Measurements from ENCODE around the gene RABGAP1L.
"Not testable (repeated sequence)": the region's sequence is repeated elsewhere in the genome, so short reads cannot be mapped to it uniquely, and the experiment has no call there.

Gene RABGAP1L

DNA sequence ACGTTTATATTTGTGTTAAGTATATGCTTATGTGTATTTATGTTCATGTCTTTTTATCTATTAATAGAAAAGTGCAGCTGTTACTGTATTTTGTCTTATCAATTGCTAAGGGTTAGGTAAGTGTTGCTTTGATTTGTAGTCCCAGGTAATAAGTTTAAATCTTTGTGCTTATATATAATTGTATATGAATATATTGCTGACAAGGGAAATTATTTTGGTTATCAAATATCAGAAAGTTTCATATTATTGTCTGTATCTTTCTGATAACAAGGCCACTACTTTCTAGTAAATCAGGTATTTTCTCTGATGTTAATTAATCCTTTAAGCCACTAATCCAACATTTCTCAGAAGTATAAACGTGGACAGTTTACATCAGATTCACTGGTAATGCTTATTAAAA, 309.7 kb downstream of the RABGAP1L start:
- DNase-seq: no peak

DNA sequence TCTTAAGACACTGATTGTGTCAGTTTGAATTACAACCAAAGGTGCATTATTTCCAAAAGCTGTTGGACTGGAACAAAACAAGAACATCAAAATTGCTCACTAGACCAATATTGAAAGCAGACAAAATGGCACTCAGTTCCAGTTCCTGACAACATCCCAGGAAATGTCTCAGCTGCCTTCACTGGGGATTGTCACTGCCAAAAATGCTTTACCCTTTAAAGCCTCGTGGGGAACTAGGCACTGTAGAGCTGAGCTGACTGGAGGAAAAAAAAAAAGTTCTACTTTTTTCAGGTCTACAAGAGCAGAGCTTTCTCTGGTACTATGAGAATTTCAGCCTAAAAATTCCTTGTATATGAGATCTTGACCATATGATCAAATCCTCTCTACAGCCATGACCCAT, 310.4 kb downstream of the RABGAP1L start:
- DNase-seq: no peak

DNA sequence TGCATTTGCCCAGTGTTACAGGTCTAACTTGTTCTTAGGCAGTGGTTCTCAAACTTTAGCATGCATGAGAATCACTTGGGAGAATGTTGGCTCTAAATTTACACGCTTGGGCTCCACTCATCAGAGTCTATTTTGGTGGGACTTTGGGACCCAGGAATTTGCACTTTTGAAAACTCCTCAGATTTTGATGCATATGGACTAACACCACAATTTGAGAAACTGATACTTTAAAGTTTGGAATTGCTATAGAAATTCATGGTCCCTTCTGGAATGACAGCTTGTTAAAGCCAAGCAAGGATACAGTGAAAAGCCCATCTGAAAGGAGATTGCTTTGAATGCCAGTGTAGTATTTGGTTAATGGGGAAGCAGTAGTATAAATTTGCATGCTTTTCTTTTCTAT, 320.0 kb downstream of the RABGAP1L start:
- no peak for DNase-seq

DNA sequence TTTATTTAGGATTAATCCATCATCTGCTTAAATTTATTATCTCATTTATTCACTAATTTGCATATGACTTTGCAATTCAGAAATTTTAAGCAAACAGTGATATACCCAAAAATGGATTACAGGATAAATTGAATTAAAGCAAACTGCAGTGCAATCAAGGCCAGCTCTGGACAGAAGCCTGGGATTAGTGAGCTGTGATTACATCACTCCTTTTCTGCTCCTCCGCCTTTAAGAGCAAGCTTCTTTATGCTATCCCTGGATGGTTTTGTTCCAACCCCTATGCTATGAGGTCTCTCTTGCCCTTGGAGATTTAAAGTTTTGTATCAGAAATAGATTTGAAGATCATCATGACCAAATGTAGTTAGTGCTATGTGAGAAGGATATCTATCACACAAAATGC, 321.0 kb downstream of the RABGAP1L start:
- DNase-seq: no peak

DNA sequence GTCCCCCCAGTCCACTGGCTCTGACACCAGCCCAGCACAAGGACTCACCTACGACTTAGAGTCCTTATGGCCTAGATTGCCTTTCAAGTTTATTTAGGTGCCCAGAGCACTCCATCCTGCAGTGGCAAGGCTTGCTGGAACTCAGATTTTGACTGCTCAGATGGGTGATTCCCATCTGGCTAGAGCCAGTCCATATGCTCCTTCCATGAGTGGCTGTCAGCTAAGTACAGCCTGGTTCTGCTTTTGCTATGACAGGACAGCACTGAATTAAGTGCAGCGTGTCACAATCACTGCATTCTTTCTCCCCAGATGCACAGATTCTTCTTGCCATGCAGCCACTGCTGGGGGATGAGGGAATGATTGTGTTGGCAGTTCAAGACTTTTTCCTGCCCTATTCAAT, 332.3 kb downstream of the RABGAP1L start:
- no peak for DNase-seq

DNA sequence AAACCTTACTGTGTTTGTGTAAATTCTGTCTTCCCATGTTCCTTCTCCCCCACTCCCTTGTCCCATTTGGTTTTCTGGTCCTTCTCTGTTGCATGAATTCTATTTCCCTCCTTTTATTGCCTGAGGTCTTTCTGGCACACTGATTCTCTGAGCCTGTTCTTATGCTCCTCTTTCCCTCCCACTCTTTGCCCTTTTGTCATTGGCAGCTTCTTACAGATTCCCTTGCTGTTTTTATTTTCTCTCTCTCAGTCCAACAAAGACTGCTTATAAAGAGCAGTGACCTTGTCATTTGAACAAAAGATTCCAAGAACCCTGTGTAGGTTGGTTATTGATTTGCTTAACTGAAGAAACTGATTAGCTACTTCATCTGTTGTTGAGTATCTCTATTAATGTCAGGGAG, 338.2 kb downstream of the RABGAP1L start:
- DNase-seq: no peak

DNA sequence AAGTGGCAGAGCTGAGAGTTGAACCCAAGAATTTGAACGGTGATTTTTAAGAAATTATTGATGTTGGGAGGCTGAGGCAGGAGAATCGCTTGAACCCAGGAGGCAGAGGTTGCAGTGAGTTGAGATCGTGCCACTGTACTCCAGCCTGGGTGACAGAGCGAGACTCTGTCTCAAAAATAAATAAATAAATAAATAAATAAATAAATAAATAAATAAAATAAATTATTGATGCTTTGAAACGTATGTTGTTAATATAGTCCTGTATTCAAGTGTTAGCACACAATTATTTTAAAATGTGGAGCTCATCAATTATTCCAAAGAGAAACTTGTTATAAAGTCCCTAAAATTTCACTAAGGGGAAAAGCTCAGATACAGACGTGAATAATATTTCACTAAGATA, 357.4 kb downstream of the RABGAP1L start:
- DNase-seq: not testable (repeated sequence)

DNA sequence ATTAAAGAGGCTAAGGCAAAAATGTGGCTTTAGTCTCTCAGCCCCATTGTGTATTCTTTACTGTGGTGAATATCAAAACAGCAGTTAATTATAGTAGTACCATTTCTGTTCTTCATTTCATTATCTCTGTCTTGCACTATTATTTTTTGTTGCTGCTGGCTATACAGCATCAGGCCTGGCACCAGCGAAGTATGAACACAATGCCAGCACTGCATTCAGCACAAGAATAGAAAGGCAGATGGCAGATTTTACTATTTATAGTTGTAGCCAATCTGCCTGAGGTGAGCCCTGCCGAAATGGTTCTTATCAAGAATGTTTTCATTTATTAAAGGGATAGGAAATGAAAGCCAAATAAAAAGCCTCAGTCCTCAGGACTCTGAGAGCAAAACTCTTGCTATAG, 360.5 kb downstream of the RABGAP1L start:
- no peak for DNase-seq

DNA sequence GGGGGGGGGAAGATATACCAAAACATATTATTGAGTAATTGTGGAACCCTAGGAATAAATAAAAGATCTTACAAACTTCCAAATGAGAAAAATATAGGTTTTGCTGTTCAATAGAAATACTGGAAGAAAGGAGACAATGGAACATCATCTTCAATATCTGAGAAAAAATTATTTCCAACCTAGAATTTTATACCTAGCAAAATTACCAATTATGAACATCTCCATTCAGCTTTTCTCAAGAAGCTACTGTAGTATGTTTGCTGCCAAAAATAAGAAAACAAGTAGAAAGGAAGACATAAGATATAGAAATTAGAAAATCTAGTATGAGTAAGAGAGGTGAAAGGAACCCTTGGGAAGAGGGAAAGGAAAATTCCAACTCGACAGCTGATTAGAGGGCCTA, 372.4 kb downstream of the RABGAP1L start:
- no peak for DNase-seq

DNA sequence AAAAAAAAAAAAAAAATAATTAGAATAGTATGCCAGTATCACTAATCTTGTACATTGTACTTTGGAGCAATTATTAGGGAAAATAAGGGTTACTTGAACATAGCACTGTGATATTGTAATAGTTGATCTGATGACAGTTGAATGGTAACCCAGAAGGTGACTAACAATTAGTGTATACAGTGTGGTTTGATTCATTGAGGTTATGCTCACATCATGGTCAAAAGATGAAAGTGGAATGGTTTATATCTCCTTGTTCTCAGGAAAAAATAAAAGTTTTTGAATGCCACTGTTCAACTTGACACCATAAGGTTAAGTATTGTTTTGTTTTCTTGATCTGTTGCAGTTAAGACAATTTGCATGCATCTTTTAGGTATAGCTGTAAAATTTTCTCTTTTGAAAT, 375.5 kb downstream of the RABGAP1L start:
- DNase-seq: no peak

DNA sequence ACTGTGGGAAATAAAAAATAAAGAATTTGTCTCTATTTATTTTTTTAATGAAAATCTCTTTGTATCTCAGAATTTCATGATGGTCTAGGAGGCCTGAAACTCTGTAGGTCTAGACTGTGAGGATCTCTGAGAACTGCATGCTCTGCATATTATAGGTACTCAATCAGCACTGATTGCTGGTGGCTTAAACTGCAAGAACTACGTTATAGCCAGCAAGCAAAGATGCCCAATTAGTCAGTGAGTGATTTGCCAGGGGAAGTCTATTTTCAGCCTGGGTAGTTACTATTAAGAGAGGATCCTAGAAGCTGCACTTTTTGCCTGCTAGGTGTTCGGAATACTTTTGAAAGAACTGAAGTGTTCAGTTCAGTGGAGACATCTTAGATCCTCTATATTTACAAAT, 375.9 kb downstream of the RABGAP1L start:
- no peak for DNase-seq

DNA sequence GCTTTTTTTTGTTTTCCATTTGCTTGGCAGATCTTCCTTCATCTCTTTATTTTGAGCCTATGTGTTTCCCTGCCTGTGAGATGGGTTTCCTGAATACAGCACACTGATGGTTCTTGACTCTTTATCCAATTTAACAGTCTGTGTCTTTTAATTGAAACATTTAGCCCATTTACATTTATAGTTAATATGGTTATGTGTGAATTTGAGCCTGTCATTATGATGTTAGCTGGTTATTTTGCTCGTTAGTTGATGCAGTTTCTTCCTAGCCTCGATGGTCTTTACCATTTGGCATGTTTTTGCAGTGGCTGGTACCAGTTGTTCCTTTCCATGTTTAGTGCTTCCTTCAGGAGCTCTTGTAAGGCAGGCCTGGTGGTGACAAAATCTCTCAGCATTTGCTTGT, 384.1 kb downstream of the RABGAP1L start:
- not testable (repeated sequence) for DNase-seq

DNA sequence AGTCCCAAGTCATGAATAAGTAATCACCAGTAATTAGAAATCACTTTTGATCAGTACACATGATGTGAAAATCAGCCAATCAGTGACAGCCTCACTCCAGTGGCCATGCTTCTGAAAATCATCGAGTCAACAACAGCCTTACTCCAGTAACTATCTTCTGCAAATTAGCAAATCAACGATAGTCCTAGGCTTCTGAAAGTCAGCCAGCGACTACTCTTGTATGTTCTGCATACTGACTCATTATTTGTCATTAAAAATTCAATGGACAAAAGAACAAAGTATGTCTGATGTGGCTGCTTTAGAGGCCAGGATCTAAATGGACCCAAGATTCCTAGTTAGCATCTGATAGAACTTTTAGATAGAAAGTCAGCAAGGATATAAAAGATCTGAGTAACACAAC, 391.0 kb downstream of the RABGAP1L start:
- DNase-seq: no peak

DNA sequence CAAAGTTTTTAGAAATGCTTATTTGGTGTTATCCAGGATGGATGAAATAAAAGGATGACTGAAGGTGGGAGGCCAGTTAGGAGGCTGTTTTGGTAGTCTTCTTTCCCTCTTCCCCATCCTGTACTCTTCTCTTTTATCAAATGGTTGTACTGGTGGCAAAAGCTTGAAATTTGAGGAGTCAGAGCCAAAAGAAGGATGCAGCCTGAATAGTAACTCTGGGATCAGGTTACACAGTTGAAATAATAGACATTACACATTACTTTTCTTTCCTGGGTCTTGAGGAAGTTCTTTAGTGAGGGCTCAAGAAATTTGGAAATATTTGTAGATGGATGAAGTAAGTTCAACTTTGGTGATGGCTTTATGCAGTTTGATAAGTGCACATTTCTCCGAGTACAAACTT, 397.1 kb downstream of the RABGAP1L start:
- DNase-seq: no peak

DNA sequence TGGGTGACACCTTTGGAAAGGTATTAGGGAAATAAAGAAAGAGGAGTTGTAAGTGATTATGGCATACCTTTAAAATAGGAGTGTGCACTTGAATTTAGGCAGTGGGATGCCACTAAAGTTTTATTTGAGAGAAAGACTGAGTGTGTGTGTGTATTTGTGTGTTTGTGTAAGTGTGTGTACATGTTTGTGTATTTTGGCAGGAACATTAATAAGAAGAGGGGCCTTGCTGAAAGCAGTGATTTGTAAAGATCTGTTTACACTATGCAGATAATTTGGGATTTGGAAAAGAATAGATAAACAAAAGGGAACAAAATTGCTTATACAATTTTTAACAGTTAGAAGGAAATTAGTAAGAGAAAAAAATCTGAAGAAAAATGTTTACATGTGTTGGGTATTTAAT, 409.2 kb downstream of the RABGAP1L start:
- DNase-seq: no peak

DNA sequence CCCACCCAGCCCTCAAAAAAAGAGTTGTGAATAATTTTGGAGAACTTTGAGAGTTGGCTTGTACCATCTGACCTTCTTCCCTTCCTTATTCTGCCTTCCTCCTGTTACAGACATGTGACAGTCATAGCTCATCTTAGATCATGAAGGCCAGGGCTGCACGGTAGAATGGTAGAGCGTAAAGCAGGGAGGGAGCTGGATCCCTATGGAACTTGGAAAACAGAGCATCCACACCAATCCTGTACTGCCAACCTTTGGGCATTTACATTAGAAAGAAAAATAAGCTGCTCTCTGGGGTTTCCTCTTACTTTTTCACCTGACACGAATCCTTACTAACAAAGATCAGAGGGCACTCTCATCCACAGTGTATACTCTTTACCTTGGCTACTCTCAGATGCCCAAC, 409.9 kb downstream of the RABGAP1L start:
- DNase-seq: no peak

DNA sequence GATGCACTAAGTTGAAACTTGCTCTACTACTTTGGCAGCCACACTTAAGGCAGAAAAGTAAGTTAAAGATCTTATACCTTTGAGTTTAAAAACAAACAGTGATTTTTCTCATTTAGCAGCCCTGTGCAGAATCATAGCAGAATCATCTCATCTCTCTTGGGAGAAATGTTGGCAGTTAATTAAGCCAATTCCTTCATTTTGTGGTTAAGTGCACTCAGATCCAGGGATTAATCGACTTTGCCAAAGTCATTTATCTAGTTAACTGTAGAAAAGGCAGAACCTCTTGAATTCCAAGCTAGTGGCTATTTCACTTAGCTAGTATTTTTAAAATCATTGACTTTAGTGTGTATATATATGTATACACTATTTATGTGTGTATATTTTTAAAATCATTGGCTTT, 413.5 kb downstream of the RABGAP1L start:
- DNase-seq: no peak

DNA sequence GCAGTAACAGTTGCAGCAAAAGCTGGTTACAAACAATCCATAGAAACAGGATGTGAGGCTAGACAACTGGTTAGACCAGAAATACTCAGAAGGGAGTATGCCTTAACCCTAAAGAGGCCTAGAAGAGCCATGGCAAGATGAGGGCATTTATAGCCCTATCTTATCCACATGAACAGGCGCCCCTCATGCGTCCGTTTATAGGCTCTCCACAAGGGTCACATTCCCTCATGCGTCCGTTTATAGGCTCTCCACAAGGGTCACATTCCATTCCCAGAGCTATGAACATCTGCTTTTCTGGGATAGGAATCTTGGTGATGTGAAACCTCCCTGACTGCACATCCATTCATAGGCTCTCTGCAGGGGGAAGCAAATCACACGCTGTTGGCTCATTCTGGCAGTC, 416.8 kb downstream of the RABGAP1L start:
- not testable (repeated sequence) for DNase-seq

DNA sequence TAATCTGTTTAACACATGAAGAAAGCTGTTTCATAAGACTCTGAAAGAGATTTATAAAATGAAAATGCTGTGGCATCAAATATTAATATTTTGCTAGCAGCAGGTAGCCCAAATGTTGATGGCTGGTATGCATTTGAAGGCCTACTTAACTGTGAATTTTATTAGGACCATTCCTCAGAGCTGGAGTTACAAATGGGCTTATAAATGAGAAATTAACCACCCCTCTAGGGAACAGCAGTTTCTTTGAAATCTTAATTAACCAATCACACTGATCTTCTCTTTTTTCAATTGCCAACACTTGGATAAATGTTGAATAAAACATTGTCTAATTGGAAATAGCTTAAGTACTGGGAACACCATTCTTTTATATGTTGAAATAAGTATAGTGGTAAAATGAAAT, 418.4 kb downstream of the RABGAP1L start:
- DNase-seq: no peak

DNA sequence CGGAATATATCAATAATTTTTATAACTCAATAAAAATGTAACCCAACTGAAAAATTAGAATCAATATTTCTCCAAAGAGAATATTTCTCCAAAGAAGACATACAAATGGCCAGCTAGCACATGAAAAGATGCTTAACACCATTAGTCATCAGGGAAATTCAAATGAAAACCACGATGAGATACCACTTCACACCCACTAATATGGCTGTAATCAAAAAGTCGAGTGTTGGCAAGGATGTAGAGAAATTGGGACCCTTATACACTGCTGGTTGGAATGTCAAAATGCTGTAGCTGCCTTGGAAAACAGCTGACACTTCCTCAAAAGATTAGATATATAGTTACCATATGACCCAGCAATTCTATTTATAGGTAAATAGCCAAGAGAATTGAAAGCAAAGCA, 421.5 kb downstream of the RABGAP1L start:
- no peak for DNase-seq

DNA sequence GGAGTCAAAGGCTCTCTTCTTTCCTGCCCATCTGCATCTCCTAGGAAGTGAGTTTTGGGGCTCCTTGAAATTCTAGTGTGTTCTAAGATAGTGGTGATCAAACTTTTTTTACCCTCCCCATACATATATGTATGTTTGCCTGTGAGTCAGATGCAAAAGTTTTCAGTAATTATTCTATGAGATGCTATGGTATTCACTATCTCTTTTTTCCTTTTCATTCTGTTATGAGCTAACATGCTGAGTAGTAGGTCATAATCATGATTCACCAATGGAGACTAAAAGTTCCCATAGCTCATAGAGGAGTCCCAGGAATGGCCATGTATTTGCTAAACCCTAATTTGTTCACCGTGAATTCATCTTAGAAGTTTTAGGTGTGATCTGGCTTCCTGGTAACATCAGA, 424.0 kb downstream of the RABGAP1L start:
- no peak for DNase-seq

DNA sequence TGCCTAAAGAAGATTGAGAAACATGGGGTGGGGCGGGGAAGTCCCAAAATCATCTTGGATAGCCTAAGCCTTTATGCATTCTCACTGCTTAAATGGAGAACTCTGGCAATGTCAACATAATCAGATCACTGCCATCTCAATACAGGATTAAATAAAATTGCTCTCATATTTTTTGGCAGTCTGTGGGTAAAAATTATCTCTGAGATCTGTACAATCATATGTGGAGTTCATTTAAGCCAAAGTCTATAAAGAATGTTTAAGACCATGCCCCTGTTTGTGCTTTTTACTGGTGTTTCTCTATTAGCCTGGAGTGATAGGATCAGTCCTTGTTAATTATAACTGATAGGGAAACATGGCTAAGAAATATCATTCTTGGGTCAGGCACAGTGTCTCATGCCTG, 424.8 kb downstream of the RABGAP1L start:
- DNase-seq: no peak

DNA sequence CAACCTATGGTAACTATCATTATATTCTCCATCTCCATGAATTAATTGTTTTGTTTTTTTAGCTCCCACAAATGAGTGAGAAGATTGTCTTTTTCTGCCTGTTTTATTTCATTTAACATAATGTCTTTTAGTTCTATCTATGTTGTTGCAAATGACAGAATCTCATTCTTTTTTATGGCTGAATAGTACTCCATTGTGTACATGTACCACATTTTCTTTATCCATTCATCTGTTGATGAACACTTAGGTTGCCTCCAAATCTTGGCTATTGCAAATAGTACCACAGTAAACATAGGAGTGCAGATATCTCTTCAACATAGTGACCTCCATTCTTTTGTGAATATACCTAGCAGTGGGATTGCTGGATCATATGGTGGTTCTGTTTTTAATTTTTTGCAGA, 429.3 kb downstream of the RABGAP1L start:
- DNase-seq: not testable (repeated sequence)

DNA sequence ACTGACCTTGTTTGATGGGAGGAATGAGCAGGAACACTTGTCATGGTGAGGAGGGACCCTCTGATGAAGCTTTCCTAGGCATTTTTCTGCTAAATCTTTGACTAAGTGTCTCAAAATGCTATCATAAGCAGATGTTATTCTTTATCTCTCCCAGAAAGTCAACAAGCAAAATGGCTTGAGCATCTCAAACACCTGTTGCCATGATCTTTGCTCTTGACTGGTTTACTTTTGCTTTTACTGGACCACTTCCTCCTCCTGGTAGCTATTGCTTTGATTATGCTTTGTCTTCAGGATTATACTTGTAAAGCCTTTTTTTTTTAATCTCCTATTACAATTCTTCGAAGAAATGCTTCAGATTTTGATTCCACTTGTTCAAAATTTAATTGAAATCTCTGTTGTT, 445.9 kb downstream of the RABGAP1L start:
- no peak for DNase-seq

DNA sequence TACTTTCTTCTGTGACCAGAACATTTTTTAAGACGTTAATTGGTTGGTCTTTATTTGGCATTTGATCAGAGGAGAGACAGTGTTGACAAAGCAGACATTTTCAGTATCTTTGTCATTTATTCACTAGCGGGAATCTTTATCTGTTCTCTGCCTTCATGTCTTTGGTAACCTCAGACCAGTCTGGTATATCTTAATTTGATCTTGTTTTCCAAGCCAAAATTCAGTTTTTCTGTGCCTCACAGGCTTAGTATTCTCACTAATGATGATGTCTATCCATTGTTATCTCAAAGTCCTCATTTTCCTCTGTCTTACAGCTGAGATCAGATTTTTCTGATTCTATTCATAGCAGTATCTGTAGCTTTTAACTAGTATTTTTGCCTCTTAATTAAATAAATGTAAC, 447.2 kb downstream of the RABGAP1L start:
- no peak for DNase-seq

DNA sequence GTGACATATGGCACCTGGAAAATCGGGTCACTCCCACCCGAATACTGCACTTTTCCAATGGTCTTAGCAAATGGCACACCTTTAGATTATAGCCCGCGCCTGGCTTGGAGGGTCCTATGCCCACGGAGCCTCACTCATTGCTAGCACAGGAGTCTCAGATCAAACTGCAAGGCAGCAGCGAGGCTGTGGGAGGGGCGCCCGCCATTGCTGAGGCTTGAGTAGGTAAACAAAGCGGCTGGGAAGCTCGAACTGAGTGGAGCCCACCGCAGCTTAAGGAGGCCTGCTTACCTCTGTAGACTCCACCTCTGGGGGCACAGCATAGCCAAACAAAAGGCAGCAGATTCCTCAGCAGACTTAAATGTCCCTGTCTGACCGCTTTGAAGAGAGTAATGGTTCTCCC, 458.6 kb downstream of the RABGAP1L start:
- not testable (repeated sequence) for DNase-seq
